22Rv1 (cell line): ENCODE results near the gene ASCL2.

Experiments used
- CTCF ChIP-seq: fragments of 450-650 bp; IDR thresholded peaks from 2 replicates; pipeline ENCODE4 v1.5.1; 2017; ENCODE audit warnings: mild to moderate bottlenecking
- ZFX ChIP-seq: fragments of 450-650 bp; IDR thresholded peaks from 2 replicates; pipeline ENCODE4 v1.6.1; 2017; ENCODE audit warnings: antibody characterized with exemption, borderline replicate concordance

- TF ChIP-seq CTCF = no peak
- no peak for TF ChIP-seq ZFX
These were observed 47.1 kb downstream of the ASCL2 start for GRCh38 chr11:2223153-2223794.
